IMR-90 (cell line): ENCODE results near the gene LCN10.

Experiments
- BHLHE40 ChIP-seq: fragments of 150-350 bp; IDR thresholded peaks from 2 replicates; pipeline ENCODE4 v1.6.1; 2016; ENCODE audit warnings: mild to moderate bottlenecking, low read depth, low read length
- CEBPB ChIP-seq: IDR thresholded peaks from 2 replicates; pipeline ENCODE4 v1.6.1; 2012; ENCODE audit warnings: low read depth, low read length, improper control_type of control experiment
- CHD1 ChIP-seq: IDR thresholded peaks from 2 replicates; pipeline ENCODE4 v1.6.1; 2012; ENCODE audit warnings: low read depth, low read length, improper control_type of control experiment
- FOS ChIP-seq: fragments of 150-350 bp; IDR thresholded peaks from 2 replicates; pipeline ENCODE4 v1.6.1; 2016; ENCODE audit warnings: low read depth, low read length
- MAFK ChIP-seq: IDR thresholded peaks from 2 replicates; pipeline ENCODE4 v1.6.1; 2012; ENCODE audit warnings: low read depth, low read length, improper control_type of control experiment
- MXI1 ChIP-seq: IDR thresholded peaks from 2 replicates; pipeline ENCODE4 v1.6.1; 2012; ENCODE audit warnings: low read depth, mild to moderate bottlenecking, low read length, moderate library complexity, borderline replicate concordance
- POLR2A ChIP-seq: IDR thresholded peaks from 2 replicates; pipeline ENCODE4 v1.6.1; 2012; ENCODE audit warnings: mild to moderate bottlenecking, low read depth, low read length
- RAD21 ChIP-seq: IDR thresholded peaks from 2 replicates; pipeline ENCODE4 v1.6.1; 2012; ENCODE audit warnings: low read length, improper control_type of control experiment
- RCOR1 ChIP-seq: IDR thresholded peaks from 2 replicates; pipeline ENCODE4 v1.6.1; 2012; ENCODE audit warnings: mild to moderate bottlenecking, low read length, improper control_type of control experiment; ENCODE audit not compliant: insufficient replicate concordance
- SMC3 ChIP-seq: fragments of 150-350 bp; IDR thresholded peaks from 2 replicates; pipeline ENCODE4 v1.6.1; 2016; ENCODE audit warnings: low read depth, mild to moderate bottlenecking, antibody characterized with exemption, low read length, moderate library complexity
- TF ChIP-seq, protein P1 (sequence below): conservative IDR thresholded peaks from 2 replicates; pipeline ENCODE4 v1.5.1; 2012; ENCODE audit warnings: mild to moderate bottlenecking, low read depth, low read length, improper control_type of control experiment
- TF ChIP-seq, protein P2 (sequence below): fragments of 150-350 bp; IDR thresholded peaks from 2 replicates; pipeline ENCODE4 v1.6.1; 2017; ENCODE audit warnings: mild to moderate bottlenecking, antibody characterized with exemption, low read length, low read depth
- TF ChIP-seq, protein P3 (sequence below): fragments of 150-350 bp; IDR thresholded peaks from 2 replicates; pipeline ENCODE4 v1.6.1; 2016; ENCODE audit warnings: low read depth, mild to moderate bottlenecking, low read length, moderate library complexity, borderline replicate concordance

DNA sequence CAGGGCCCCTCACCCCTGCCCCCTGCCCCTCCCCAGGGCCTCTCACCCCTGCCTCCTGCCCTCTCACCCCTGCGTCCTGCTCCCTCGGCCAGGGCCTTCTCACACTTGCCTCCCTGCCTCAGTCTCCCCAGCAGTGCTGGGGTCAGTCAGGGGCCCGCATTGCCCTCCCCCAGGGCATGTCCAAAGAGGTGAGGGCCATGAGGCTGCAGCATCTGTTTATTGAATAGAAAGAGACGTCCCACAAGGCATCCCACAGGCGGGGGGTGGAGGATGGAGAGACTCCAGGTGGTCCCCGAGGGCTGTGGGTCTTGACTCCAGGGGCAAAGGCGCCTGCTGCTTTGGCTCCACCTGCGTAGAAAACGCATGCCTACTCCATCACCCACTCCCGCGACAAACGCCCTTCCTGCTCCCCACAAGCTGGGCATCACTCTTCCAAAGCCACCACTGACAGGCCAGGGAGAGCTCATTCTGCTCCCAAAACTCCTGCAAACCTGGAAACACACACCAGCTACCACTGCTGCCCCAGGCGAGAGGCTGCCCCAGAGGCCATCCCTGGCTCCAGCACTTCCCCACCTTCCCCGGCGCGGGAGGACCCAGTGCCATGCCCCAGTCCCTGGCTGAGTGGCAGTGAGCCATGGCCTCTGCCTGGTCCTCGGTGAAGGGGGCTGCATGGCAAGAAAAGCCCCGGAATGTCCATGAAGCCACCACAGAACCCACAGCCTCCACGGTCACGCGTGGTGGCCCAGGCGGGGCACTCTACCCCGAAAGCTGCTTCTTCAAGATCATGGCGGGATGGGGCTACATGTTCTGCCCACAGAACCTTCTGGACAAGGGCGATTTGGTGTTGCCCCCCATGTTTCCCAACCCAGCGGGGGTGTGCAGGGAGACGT lies 16.9 kb upstream of the LCN10 start:
- no peak for TF ChIP-seq CEBPB
- TF ChIP-seq, protein P1, sequence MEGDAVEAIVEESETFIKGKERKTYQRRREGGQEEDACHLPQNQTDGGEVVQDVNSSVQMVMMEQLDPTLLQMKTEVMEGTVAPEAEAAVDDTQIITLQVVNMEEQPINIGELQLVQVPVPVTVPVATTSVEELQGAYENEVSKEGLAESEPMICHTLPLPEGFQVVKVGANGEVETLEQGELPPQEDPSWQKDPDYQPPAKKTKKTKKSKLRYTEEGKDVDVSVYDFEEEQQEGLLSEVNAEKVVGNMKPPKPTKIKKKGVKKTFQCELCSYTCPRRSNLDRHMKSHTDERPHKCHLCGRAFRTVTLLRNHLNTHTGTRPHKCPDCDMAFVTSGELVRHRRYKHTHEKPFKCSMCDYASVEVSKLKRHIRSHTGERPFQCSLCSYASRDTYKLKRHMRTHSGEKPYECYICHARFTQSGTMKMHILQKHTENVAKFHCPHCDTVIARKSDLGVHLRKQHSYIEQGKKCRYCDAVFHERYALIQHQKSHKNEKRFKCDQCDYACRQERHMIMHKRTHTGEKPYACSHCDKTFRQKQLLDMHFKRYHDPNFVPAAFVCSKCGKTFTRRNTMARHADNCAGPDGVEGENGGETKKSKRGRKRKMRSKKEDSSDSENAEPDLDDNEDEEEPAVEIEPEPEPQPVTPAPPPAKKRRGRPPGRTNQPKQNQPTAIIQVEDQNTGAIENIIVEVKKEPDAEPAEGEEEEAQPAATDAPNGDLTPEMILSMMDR: no peak
- TF ChIP-seq POLR2A: no peak
- TF ChIP-seq BHLHE40: no peak
- TF ChIP-seq SMC3: no peak
- TF ChIP-seq RAD21: no peak
- TF ChIP-seq, protein P2, sequence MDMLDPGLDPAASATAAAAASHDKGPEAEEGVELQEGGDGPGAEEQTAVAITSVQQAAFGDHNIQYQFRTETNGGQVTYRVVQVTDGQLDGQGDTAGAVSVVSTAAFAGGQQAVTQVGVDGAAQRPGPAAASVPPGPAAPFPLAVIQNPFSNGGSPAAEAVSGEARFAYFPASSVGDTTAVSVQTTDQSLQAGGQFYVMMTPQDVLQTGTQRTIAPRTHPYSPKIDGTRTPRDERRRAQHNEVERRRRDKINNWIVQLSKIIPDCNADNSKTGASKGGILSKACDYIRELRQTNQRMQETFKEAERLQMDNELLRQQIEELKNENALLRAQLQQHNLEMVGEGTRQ: no peak
- TF ChIP-seq CHD1: no peak
- no peak for TF ChIP-seq MXI1
- TF ChIP-seq MAFK: no peak
- TF ChIP-seq, protein P3, sequence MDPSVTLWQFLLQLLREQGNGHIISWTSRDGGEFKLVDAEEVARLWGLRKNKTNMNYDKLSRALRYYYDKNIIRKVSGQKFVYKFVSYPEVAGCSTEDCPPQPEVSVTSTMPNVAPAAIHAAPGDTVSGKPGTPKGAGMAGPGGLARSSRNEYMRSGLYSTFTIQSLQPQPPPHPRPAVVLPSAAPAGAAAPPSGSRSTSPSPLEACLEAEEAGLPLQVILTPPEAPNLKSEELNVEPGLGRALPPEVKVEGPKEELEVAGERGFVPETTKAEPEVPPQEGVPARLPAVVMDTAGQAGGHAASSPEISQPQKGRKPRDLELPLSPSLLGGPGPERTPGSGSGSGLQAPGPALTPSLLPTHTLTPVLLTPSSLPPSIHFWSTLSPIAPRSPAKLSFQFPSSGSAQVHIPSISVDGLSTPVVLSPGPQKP: no peak
- no peak for TF ChIP-seq RCOR1
- TF ChIP-seq FOS: no peak
